Calu3 (cell line): ENCODE results near the gene TMEM86B. TPM values are rescaled to one million over a fixed set of nuclear protein-coding genes. Genes with fewer than 3 reads are reported as not detected.

Experiments
- BruUV-seq: library from RNA; stranded (reverse); fragments of 400-500 nt; replicated peaks from 2 replicates; lab custom pipeline; 2021; lab: Mats Ljungman, UMichigan
- CTCF ChIA-PET: fragments of 300-600 bp; sonication (Branson Sonifier 250); formaldehyde crosslinking; loops from one replicate; lab custom pipeline; 2022; ENCODE audit warnings: antibody characterized with exemption; lab: Charles Lee
- DNase-seq: peaks from one replicate; pipeline ENCODE4 v3.0.0; 2022
- H3K27ac Mint-ChIP-seq: one replicate; pipeline ENCODE4 v1.8.0; 2022; ENCODE audit warnings: mixed read lengths; ENCODE audit not compliant: unreplicated experiment
- H3K27me3 Mint-ChIP-seq: one replicate; pipeline ENCODE4 v1.8.0; 2022; ENCODE audit warnings: mixed read lengths; ENCODE audit not compliant: unreplicated experiment
- H3K36me3 Mint-ChIP-seq: one replicate; pipeline ENCODE4 v1.8.0; 2022; ENCODE audit warnings: mild to moderate bottlenecking, moderate library complexity, mixed read lengths; ENCODE audit not compliant: insufficient read depth, unreplicated experiment
- H3K4me1 Mint-ChIP-seq: one replicate; pipeline ENCODE4 v1.8.0; 2022; ENCODE audit warnings: mild to moderate bottlenecking, low read depth, mixed read lengths; ENCODE audit not compliant: unreplicated experiment
- H3K4me3 Mint-ChIP-seq: one replicate; pipeline ENCODE4 v1.8.0; 2022; ENCODE audit warnings: mild to moderate bottlenecking, low read depth, moderate library complexity, mixed read lengths; ENCODE audit not compliant: unreplicated experiment
- H3K9me3 Mint-ChIP-seq: one replicate; pipeline ENCODE4 v1.8.0; 2022; ENCODE audit warnings: low read depth, mixed read lengths; ENCODE audit not compliant: unreplicated experiment
- CTCF ChIP-seq: fragments of 200-600 bp; IDR thresholded peaks from one replicate; pipeline ENCODE4 v1.8.0; 2022; ENCODE audit warnings: antibody characterized with exemption; ENCODE audit not compliant: unreplicated experiment
- intact Hi-C: fragments of 100-400 bp; cut with micrococcal nuclease; formaldehyde crosslinking; loops from one replicate; pipeline ENCODE4 v1.10.0; 2022; ENCODE audit not compliant: unreplicated experiment
- total RNA-seq: library from RNA; stranded (reverse); gene quantifications from 2 replicates; pipeline ENCODE4 v1.2.3, GENCODE V29; 2022

TMEM86B gene
- total RNA-seq, 1 experiment from 2014 or later = 14.3 TPM

- Mint-ChIP-seq H3K4me3 (no peak overlapping the region), H3K9me3 (peaks cover 7% of the 10 kb centered on the region), H3K36me3 (peaks cover 17% of the 10 kb centered on the region), H3K4me1 (no peaks in the 10 kb centered on the region), H3K27me3 (no peaks in the 10 kb centered on the region), H3K27ac (no peak overlapping the region)
- intact Hi-C loops = no loop called here
- no peak for DNase-seq
- no peak for TF ChIP-seq CTCF
- no TSS peak for BruUV-seq
- CTCF ChIA-PET = no interaction called here
Observed at GRCh38 chr19:55264531-55264930, 36.0 kb upstream of the TMEM86B start.

DNA sequence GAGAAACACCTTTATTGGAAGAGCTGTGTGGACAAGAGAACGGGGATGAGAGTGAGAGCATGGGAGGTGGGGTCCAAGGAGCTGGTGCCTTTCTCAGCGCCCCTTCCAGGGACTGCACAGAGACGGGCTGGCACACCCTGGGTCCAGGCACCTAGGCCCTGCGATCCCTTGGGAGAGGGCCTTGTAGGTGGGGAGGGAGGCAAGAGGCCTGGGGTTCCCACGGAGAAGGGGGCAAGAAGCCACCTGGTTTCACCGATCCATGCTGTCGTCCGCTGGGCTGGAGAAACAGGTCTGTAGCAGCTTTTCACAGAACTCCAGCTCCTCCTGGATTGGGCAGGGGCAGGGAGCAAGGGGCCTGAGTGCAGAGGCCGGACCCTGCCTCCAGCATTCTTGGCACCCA is 33.8 kb upstream of the TMEM86B start:
- H3K9me3 Mint-ChIP-seq = peaks cover 7% of the 10 kb centered on the region
- no peak for TF ChIP-seq CTCF
- peaks cover 38% of the 10 kb centered on the region for H3K36me3 Mint-ChIP-seq
- no TSS peak for BruUV-seq
- H3K4me3 Mint-ChIP-seq = no peak overlapping the region
- DNase-seq = no peak
- CTCF ChIA-PET = interaction anchor here (0.5 kb wide), 1 partner anchor 56 kb away, joined by 3 read pairs; no protein-coding TSS in a partner anchor
- H3K27me3 Mint-ChIP-seq = no peaks in the 10 kb centered on the region
- peaks cover 5% of the 10 kb centered on the region for H3K4me1 Mint-ChIP-seq
- intact Hi-C loops = no loop called here
- H3K27ac Mint-ChIP-seq = no peak overlapping the region

GRCh38 chr19:55261671-55262126 is 33.1 kb upstream of the TMEM86B start:
- Mint-ChIP-seq H3K4me1 (peaks cover 10% of the 10 kb centered on the region), H3K27ac (no peak overlapping the region), H3K4me3 (no peak overlapping the region), H3K9me3 (peaks cover 6% of the 10 kb centered on the region), H3K27me3 (no peaks in the 10 kb centered on the region), H3K36me3 (peaks cover 42% of the 10 kb centered on the region)
- no TSS peak for BruUV-seq
- no peak for TF ChIP-seq CTCF
- CTCF ChIA-PET = interaction anchor here (0.7 to 1.0 kb wide), 3 partner anchors 18 to 1066 kb away, joined by 3 to 4 read pairs (median 3); partner anchors contain the start of genes HSPBP1 and ZNF628
- DNase-seq = no peak
- intact Hi-C loops = no loop called here

- Mint-ChIP-seq H3K4me1 (peaks cover 25% of the 10 kb centered on the region), H3K9me3 (no peaks in the 10 kb centered on the region), H3K27me3 (no peaks in the 10 kb centered on the region), H3K4me3 (peak overlapping the region; percentile 96), H3K36me3 (peaks cover 43% of the 10 kb centered on the region), H3K27ac (peak overlapping the region; percentile 85)
- intact Hi-C loops = loop anchor here (1.0 to 10.0 kb wide), 3 partner anchors 43 to 85 kb away; no protein-coding TSS in a partner anchor
- no peak for TF ChIP-seq CTCF
- BruUV-seq = TSS peak; percentile 100
- CTCF ChIA-PET = interaction anchor here (0.6 to 1.9 kb wide), 11 partner anchors 10 to 171 kb away, joined by 3 to 8 read pairs (median 3); partner anchors contain the start of genes DNAAF3, HSPBP1, KMT5C and PTPRH
- DNase-seq = no peak
Observed at GRCh38 chr19:55259540-55260210, 31.1 kb upstream of the TMEM86B start.
